HS-5 (cell line): ENCODE data around the gene SLC14A1.

Experiments
- DNase-seq: peaks from one replicate; pipeline ENCODE4 v3.0.0-alpha.2; 2012; ENCODE audit warnings: low read depth

SLC14A1 gene

DNA sequence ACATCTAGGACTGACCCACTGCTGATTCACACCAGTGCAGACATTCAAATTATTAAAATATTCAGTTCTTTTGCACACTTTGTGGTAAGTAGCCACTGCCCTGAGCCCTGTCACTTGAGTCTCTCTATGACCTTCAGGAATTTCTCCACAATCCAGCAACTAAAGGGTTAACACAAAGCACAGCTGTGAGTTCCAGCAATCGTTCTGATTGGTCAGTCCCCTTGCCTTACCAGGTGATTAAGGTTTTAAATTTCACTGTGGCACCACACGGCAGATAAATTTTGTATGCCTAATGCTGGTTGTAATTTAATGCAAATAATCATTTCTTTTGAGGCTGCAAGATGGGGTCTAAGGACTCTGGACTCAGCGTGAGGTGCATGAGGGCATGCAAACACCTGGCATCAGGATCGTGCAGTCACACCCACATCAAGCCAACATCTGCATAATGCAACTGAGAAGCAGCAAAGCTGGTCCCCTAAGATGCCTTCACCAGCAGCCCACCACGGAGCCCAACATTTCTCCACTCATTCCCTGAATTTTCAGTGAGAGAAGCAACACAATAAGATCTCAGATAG lies 36.6 kb downstream of the SLC14A1 start:
- no peak for DNase-seq

DNA sequence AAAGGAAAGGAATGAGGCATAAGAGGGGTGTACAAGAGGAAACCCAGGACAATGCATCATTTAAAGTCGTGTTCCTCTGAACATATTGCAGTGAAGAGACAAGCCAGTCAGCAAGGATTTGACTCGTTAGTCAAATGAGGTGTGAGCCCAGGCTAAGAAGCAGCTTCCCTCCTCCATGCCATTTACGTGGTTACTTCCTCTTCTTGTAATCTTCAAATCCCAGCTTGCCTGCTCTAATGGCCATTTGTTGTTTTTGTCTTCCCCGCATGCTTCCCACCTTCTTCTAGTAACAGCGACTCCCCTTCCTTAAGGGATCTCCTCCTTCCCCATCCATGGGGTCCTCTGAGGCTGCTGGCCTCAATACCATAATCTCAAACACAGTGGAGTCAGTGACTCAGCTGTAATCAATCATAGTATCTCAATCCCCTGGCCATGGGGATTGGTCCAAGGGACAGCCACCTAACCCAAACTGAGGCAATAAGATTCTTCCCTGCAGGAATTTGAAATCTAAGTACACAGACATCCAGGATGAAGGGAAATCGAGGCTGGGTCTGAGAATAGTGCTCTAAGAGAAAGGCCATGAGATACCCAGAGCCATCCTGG lies 37.6 kb downstream of the SLC14A1 start:
- no peak for DNase-seq

DNA sequence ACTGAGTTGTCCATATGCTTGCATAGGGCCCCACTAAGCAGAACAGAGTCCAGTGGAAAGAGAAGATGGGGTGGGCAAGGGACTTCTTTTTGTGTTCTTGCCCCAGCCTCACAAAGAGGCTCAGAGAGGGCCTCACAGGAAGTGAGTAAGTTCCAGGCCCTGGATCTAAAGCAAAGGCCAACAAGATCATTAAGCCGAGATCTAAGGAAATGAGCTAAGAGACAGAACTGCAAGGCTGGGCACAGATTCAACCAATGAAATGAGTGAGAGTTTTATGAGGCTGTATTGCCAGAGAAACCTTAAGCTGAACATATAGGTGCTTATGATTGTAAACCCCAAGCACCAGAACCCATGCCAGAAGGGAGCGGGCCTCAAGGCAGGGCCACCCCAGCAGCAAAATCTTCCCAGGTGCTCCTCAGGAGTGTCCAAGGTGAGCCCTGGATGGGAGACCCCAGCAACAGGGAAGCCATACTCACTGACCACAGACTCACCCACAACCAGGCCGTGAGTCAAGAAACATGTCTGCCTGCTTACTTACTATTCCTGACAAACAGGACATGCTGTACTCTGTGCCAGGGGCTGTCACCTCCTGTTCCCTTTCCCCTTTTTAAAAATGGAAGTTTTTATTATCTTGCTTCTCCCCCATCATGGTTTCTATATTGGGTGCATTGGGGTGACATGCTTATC lies 40.2 kb downstream of the SLC14A1 start:
- DNase-seq: peak; percentile 25

DNA sequence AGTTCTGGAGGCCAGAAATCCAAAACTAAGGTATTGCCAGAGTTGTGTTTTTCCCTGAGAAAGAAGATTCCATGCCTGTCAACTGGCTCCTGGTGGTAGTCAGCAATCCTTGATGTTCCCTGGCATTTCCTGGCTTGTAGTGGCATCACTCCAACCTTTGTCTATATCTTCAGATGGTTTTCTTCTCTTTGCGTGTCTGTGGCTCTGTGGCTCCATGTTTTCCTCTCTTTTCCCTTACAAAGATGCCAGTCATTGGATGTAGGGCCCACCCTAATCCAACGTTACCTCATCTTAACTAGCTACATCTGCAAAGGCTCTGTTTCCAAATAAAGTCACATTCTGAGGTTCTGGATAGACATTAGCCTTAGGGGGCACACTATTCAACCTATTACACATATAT lies 41.8 kb downstream of the SLC14A1 start:
- no peak for DNase-seq

DNA sequence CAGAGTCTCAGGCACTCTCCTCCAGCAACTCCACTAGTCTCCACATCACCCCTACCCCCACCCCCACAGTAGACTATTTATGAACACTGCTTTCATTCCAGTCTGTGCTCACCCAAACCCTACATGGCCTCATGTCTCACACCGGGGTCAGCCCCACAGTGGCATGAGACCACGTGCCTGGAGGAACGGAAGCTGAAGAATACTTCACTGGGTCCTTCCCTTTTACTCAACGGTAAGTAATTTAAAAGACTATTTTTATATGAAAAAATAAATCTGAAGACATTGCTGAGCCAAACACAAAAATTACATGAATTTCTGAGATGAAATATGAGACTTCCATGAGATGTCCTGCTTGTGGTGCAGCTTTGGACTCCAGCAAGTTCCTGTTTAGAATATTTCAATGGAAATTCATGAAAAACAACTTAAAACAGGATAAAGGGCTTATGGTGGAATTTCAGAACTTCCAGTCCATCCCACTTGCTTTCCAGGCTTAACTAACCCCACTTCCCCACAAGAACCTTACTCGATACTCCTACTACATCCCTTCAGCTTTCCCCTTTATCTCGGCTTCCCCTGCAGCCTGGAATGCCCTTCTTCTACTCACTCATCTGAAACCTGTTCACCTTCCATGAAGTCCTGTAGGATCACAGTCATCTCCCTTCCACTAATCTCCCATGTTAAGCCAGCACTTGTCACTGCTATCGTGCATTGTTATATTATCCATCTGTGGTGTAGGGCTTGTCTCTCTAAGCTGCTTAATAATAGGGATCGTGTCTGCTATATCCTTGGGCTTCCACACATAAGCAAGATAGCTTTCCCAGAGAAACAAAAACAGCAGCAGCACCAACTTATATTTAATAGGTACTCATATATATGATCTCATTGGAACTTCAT lies 47.9 kb downstream of the SLC14A1 start:
- DNase-seq: no peak

DNA sequence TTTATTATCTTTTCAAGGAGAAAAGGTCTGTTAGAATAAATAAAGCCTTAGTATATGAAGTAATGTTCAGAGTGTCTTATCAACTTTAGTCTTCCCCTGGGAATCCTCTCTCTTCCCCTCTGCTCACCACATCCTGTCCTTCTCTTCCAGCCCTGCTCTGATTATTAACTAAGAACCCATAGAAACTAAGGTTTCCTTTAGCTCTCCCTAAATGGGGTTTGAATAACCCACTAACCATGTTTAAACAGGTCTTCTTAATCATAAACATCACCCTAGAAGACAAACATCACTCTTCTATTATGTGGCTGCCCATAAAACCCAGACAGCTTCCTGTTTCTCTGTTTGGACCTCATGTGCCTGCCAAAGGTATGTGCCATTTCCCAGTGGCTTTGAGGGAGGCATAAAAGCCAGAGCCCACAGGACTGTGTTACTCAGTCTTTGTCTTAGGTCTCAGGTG lies 50.1 kb downstream of the SLC14A1 start:
- no peak for DNase-seq

DNA sequence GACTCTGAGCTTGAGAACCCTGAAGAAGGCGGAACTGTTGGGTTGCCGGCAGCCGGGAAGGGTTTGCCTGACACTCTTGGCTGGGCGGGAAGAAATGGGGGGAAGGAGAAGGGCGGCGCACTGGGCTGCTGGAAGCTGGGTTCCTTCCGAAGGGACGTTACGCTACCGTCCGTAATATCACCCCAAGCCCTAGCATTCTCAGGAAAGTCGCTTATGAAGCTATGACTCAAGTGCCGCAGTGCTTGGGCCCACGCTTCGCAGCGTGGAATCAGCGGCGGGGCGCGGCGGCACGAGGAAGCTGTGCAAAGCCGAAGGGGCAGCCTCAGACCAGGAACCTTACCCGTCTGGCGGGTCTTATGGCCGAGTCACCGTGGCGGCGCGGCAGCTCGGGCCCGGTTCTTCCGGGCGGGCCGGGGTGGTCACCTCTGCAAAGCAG lies 51.3 kb downstream of the SLC14A1 start:
- DNase-seq: no peak

DNA sequence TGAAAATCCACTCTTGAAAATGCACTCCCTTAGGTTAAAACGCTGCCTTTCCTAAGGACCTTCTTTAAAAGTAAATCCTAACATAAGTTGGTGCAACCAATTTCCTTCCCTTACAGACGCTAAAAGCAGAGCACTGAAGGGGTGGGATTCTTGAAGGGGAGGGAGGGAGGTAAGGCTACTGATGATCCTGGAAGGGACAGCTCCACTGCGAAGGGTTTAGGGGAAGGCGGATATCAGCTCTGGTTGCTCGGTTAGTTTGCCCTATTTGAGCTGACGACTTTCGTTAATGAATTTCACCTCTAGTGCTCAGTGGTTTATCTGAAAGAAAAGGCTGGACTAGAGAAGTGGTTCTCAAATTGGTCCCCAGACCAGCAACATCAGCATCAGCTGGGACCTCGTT lies 51.8 kb downstream of the SLC14A1 start:
- DNase-seq: no peak

DNA sequence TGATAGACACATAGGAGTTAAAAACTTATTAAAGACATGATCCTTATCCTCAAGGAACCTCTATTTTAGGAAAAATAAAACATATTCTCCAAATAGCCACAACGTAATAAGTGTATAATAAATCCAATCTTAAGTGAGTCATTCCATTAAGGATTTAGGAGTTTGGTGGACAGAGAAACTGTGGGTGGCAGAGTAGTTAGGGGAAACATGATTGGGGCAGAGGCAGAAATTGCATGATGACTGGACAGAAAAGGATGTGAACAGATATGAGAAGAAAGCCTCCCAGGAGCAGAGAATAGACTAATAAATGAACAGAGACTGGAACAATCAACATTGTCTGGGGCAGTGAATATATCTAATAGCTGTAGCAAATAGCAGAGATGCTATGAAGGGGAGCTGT lies 53.4 kb downstream of the SLC14A1 start:
- DNase-seq: no peak

DNA sequence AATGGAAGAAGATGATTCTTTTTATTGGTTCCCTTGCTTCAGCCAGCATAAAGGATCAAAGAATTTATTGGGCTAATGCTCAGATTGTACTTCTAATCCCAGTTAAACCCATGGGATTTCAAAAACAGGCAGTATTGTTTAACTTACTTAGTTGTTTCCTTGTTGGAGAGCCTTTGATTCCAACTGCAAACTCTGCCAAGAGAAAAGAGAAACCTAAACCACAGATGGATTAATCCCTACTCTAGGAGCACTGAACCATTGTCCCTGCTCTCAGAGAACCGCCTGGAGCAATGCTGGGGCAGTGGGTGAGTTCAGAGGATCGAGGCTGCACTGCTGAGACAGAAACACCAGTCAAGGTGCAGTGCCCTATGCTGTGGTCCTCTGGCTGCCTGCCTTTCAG lies 56.6 kb downstream of the SLC14A1 start:
- no peak for DNase-seq

DNA sequence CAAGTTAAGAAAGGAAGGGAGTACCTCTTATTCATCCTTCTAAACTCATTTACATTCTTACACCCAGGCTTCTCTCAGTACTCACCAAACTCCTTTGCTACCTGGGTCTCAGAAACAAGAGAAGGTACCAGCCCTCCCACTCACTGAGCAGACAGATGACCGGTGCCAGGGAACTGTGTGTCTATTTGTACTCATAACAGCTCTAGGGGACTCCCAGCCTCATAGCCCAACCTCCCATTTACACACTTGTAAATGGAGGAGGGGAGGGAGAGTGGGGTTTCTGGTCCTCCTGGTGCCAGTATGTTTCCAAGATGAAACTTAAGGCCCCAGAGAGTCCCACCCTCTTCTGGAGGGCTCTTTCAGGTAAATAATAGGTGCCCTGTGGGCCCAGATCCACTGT lies 58.7 kb downstream of the SLC14A1 start:
- no peak for DNase-seq

DNA sequence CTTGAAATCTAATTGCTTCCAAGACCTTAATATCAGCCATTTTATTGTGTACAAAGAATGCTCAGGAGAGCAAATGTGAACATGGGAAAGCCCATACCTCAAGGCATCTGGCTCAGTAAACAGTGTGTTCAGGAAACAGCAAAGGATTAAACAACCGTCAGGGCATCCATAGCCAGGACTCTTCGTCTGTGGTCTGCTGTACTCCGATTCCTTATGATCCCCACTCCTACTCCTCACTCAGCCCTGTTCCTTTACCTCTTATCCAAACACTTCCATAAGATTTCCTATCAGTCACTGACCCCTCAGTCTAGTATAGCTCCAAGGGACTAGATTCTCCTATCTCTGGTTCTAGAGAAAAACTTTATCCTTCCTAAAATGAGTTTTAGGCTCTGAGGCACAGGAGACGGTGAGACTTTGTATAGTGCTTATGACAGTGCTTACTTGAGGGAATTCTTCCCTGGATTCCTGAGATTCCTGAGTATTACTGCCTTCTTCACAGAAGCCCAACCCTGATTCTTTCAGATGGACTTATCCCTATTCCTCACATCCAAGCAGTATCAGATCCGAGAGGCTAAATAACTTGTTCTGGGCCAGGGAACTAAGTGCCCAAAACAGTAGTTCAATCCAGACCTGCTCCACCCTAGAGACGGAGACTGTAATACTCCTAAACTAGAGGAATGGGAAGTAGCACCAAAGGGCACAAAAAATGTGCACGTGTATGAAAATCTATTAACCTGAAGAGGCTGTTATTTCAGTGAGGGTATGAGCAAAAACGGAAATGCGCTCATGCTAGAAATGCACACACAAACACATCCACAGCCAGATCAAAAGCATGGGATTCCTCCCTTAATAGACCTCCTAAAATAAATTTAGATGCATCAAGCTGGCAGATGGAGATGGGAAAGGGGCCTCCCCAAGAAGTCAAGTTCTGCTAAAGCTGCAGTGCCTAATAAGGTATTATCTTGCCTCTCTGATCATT lies 59.4 kb downstream of the SLC14A1 start:
- DNase-seq: no peak

DNA sequence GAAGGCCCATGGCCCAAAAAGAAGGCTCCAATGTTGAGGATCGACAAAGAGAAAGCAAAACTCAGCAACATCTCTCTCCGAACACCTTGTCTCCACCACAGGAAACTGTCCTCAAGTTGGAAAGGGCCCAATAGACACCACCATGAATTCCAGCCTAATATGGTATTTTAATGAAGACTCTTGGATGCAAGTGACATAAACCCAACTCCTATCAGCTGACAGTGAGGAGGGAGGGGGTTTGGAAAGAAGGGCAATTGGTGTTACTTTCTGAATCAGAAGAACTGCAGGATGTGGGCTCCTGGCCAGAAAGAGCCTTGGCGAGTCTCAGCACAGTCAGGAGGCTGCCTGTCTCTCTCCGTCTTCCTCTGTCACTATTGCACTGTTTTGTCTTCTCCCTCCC lies 61.2 kb downstream of the SLC14A1 start:
- DNase-seq: no peak

DNA sequence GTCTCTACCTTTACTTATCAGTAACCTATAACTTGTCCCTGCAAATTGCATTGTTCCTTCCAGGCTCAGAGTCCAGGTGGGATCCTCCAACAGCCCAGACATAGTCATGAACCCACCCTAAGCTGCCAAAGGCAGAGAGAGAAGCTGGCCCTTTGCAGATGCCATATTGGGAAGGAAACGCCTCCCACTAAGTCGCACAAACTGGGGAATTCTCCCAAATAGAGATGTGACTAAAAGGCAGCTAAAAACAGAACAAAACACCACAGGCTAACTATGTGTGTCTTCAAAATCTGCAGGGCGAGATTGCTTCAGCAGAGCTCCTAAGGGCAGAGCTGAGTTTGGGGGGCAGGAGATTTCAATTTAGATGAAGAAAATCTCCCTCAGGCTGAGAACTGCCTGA lies 63.0 kb downstream of the SLC14A1 start:
- DNase-seq: no peak

DNA sequence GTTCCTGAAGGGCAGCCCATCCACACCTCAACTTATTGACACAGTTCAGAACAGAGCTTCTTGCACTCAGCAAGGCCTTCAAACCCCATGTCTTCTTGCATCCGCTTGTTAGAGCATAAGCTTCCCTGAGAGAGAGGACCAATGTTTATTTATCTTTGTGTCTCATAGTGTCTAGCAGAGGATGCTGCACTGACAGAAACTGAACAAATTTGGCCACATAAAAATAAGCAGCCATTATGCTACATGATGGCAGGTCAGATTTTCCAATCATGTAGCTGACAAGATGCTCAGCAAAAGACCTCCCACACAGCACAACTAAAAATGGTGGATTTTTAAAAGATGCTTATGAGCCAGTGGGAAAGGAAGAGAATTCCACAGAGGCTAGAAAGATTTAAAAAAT lies 63.4 kb downstream of the SLC14A1 start:
- no peak for DNase-seq

DNA sequence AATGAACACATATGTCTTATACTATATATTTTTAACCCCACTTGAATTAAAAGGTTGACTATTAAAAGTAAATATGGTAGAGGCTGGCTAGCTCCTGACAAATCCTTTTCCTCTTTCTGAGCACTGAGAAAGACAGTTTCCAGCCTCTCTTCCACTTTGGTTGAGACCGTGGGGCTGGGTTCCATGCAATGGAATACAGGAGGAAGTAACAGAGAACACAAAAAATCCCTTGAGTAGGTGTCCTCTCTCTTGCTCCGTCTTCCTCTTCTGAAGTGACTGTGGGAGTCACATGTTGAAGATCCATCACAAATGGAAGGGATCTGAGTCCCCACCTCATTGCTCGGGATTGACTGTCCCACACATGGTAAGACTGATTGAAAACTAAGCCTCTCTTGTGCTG lies 64.9 kb downstream of the SLC14A1 start:
- DNase-seq: no peak

DNA sequence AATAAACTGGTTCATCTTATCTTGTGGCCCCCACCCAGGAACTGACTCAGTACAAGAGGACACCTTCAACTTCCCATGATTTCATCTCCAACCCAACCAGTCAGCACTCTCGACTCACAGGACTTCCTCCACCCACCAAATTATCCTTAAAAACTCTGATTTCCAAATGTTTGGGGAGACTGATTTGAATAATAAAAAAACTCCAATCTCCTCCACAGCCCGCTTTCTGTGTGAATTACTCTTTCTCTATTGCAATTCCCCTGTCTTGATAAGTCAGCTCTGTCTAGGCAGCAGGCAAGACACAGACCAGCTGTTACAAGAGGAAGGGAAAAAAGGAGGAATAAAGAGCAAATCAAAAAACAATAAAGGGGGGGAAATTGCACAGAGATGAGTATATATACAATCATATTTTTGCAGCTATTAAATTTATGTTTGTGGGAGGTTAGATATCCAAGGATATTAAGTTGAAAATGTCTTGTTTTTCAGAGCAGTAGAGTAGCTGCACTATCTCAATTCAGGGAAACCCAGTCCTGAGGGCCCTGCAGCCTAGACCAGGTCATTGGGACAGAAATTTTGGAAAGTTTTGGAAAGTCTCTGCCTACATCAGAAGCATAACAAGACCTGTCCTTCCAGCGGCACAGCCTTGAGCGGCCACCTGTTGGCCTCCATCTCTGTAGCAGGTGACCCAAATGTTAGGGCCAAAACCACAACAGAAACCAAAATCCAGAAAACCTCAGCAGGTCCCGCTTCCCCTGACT lies 68.7 kb downstream of the SLC14A1 start:
- no peak for DNase-seq

DNA sequence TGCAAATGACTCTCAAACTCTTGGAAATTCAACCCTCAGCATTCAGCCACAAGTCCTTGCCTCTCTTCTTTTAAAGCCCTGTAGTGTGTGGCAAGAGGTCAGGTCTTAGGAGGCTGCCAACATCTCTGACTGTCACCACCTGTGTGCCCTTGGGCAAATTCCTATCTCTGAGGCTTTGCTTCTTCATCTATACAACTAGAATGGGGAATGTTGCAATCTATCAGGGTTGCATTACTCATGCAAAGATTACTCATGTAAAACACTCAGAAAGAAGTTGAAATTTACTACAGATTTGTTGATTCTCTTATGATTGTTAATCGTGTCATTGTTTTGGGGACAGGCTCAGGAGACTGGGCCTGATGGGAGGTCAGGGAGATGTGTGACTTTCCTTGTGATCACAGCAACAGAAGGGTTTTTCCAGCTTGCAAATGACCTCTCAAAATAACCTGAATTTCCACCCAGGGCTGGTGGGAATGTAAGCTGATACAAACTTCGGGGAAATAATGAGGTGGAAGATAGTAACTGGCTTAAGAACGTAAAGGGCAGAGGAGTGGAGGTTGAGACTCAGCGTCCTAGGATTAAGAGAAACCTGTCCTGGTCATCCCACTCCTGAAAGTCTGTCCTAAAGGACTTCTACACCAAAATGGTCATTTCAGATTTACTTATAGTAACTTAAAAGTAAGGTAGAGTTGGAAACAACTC lies 69.4 kb downstream of the SLC14A1 start:
- peak; percentile 92 for DNase-seq

DNA sequence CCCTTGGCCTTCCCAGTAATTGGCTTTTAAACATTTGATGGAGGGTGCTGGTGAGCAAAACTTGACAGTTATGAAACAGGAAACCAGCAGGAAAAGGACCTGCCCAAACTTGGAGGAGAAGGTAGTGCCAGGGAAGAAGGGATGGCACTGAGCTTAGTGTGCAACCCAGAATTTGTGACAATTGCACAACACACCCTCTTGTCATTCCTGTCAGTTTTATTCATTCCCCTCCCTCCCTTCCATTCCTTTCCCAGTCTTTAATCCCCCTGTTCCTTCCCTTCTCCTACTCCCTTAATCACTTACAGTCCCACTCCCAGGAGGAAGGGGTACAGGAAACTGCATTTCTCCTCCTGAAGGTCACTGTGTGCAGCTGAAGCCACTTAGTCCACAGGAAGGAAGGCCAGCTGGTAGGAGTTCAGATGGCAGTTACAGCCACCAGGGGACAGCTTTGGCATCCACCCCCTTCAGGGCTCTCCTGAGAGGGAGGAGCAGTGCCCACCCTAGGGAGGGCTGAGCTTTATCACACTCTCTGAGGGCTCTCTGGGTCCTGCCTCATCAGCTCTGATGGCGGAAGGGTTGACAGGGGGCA lies 77.5 kb downstream of the SLC14A1 start:
- no peak for DNase-seq
